Mucosa of descending colon (tissue), 3 donors: ENCODE data around the gene SCUBE3. TPM values are rescaled to one million over a fixed set of nuclear protein-coding genes. Genes with fewer than 3 reads are reported as not detected.

Experiments used
- ATAC-seq: fragments of 200-7000 bp; cut with Tn5 transposase; one replicate; pipeline ENCODE4 v1.9.1; 2020; ENCODE audit warnings: mild to moderate bottlenecking, moderate library complexity
- DNase-seq, 3 donors: peaks; one replicate each; pipeline ENCODE4 v3.0.0-alpha.2; 2020
- H3K36me3 ChIP-seq: fragments of 200-600 bp; one replicate; pipeline ENCODE4 v1.8.0; 2021; ENCODE audit warnings: low read depth, mild to moderate bottlenecking
- H3K4me1 ChIP-seq: fragments of 200-600 bp; one replicate; pipeline ENCODE4 v1.8.0; 2021; ENCODE audit warnings: low read depth, mild to moderate bottlenecking
- H3K4me3 ChIP-seq: fragments of 200-600 bp; one replicate; pipeline ENCODE4 v1.8.0; 2021; ENCODE audit warnings: mild to moderate bottlenecking
- H3K9me3 ChIP-seq: fragments of 200-600 bp; one replicate; pipeline ENCODE4 v1.8.0; 2021; ENCODE audit warnings: mild to moderate bottlenecking
- CTCF ChIP-seq: fragments of 200-600 bp; IDR thresholded peaks from one replicate; pipeline ENCODE4 v1.8.0; 2022; ENCODE audit warnings: antibody characterized with exemption, mild to moderate bottlenecking
- intact Hi-C, 2 donors: fragments of 100-400 bp; cut with DNase I in 1 of 2; cut with micrococcal nuclease in 1 of 2; formaldehyde crosslinking; loops; one replicate each; pipeline versions ENCODE4 v1.11.0 to v1.11.1; 2022; cut with DNase I, micrococcal nuclease
- total RNA-seq, 3 donors: library from RNA; stranded (reverse); fragmentation: NEBNext Ultra II Directional in 2 of 3; extraction: Animal tissue kit (Norgen Biotek cat#: 25700) in 2 of 3; gene quantifications; one replicate each; pipeline versions ENCODE4 v1.2.1 to v1.2.4, GENCODE V29; 2021 to 2023
- donor health status: DM: no; HTN: no; CAD: no; lungs with moderate emphysema.
- donor health status: DM: no; HTN: no; CAD: no.
- donor health status: DM: no; HTN: yes; CAD: no.

The SCUBE3 gene
- total RNA-seq, 3 donors from 2014 or later = 0.14 to 11.6 (median 0.26) TPM

- ATAC-seq (no peak), DNase-seq (no peak)
- TF ChIP-seq CTCF = no peak
- intact Hi-C loops = no loop called here
- Histone ChIP-seq H3K36me3 (no peaks in the 10 kb centered on the region), H3K4me1 (no peaks in the 10 kb centered on the region), H3K9me3 (no peaks in the 10 kb centered on the region), H3K4me3 (no peak overlapping the region)
Measured at GRCh38 chr6:35273822-35274559, 60.2 kb downstream of the SCUBE3 start.

- DNase-seq = no peak
Measured at GRCh38 chr6:35275744-35276260, 62.0 kb downstream of the SCUBE3 start.

GRCh38 chr6:35278708-35279107 lies 65.0 kb downstream of the SCUBE3 start:
- DNase-seq = no peak
- ATAC-seq = no peak
- Histone ChIP-seq H3K9me3 (no peaks in the 10 kb centered on the region), H3K36me3 (no peaks in the 10 kb centered on the region), H3K4me3 (no peak overlapping the region), H3K4me1 (no peaks in the 10 kb centered on the region)
- no peak for TF ChIP-seq CTCF
- intact Hi-C loops = no loop called here

More at GRCh38 chr6:35275744-35276260, 62.0 kb downstream of the SCUBE3 start:
- Histone ChIP-seq H3K36me3 (no peaks in the 10 kb centered on the region), H3K4me1 (no peaks in the 10 kb centered on the region), H3K4me3 (no peak overlapping the region), H3K9me3 (no peaks in the 10 kb centered on the region)
- no peak for TF ChIP-seq CTCF
- intact Hi-C loops = no loop called here
- ATAC-seq = no peak

- H3K9me3 ChIP-seq = no peaks in the 10 kb centered on the region
- no peak for TF ChIP-seq CTCF
- DNase-seq (no peak), ATAC-seq (no peak)
- intact Hi-C loops = no loop called here
- no peaks in the 10 kb centered on the region for H3K36me3 ChIP-seq
- no peak overlapping the region for H3K4me3 ChIP-seq
- no peaks in the 10 kb centered on the region for H3K4me1 ChIP-seq
Measured at GRCh38 chr6:35280903-35281302, 67.1 kb downstream of the SCUBE3 start.

- TF ChIP-seq CTCF = no peak
- Histone ChIP-seq H3K4me1 (no peaks in the 10 kb centered on the region), H3K36me3 (peaks cover 3% of the 10 kb centered on the region)
Measured at GRCh38 chr6:35282472-35282871, 68.7 kb downstream of the SCUBE3 start.

More at GRCh38 chr6:35282472-35282871, 68.7 kb downstream of the SCUBE3 start:
- intact Hi-C loops = no loop called here
- Histone ChIP-seq H3K4me3 (no peak overlapping the region), H3K9me3 (no peaks in the 10 kb centered on the region)
- ATAC-seq (no peak), DNase-seq (no peak)
